Epithelial cell of prostate (primary cell): Measurements from ENCODE around the gene DPM1.

Source experiments
- DNase-seq: peaks from one replicate; pipeline ENCODE4 v3.0.0-alpha.2; 2011; ENCODE audit warnings: low read depth, low spot score
- H3K27ac ChIP-seq: fragments of 450-650 bp; 2 replicates; pipeline ENCODE4 v1.5.1; 2017; ENCODE audit warnings: mild to moderate bottlenecking

DPM1 gene

GRCh38 chr20:50932016-50932485, 26.3 kb downstream of the DPM1 start:
- H3K27ac ChIP-seq = peak overlapping the region; percentile 91
- no peak for DNase-seq

GRCh38 chr20:50931306-50932015, 26.9 kb downstream of the DPM1 start, which contains the start of gene ADNP:
ADNP (minus strand) TSS chr20:50931437; CDS start chr20:50903996, 27,441 bp downstream.
- peak within 1 kb of the TSS; percentile 91 for H3K27ac ChIP-seq
- peak; percentile 85 for DNase-seq

GRCh38 chr20:50930976-50931305, 27.4 kb downstream of the DPM1 start:
- no peak for DNase-seq
- H3K27ac ChIP-seq = peak overlapping the region; percentile 91

- peak overlapping the region; percentile 91 for H3K27ac ChIP-seq
- DNase-seq = no peak
These were observed 28.0 kb downstream of the DPM1 start for GRCh38 chr20:50930139-50930975.

GRCh38 chr20:50929299-50930138, 28.8 kb downstream of the DPM1 start:
- peak; percentile 88 for DNase-seq
- H3K27ac ChIP-seq = peak overlapping the region; percentile 91

GRCh38 chr20:50928469-50928868, 29.9 kb downstream of the DPM1 start:
- peak overlapping the region; percentile 91 for H3K27ac ChIP-seq
- no peak for DNase-seq

- no peak for DNase-seq
These were observed 31.8 kb downstream of the DPM1 start for GRCh38 chr20:50926530-50926929.

GRCh38 chr20:50924261-50924920, 33.9 kb downstream of the DPM1 start:
- DNase-seq = no peak
- H3K27ac ChIP-seq = no peak overlapping the region

More at GRCh38 chr20:50926530-50926929, 31.8 kb downstream of the DPM1 start:
- H3K27ac ChIP-seq = no peak overlapping the region

GRCh38 chr20:50921803-50922501, 36.4 kb downstream of the DPM1 start:
- DNase-seq = no peak
- peak overlapping the region; percentile 22 for H3K27ac ChIP-seq

GRCh38 chr20:50920997-50921396, 37.3 kb downstream of the DPM1 start:
- peak overlapping the region; percentile 6 for H3K27ac ChIP-seq

GRCh38 chr20:50919567-50919966, 38.8 kb downstream of the DPM1 start:
- H3K27ac ChIP-seq = no peak overlapping the region
- peak; percentile 72 for DNase-seq

More at GRCh38 chr20:50920997-50921396, 37.3 kb downstream of the DPM1 start:
- no peak for DNase-seq

GRCh38 chr20:50918403-50918802, 39.9 kb downstream of the DPM1 start:
- H3K27ac ChIP-seq = peak overlapping the region; percentile 48
- DNase-seq = no peak

GRCh38 chr20:50916934-50917333, 41.4 kb downstream of the DPM1 start:
- DNase-seq = no peak
- peak overlapping the region; percentile 48 for H3K27ac ChIP-seq

- DNase-seq = peak; percentile 33
- H3K27ac ChIP-seq = peak overlapping the region; percentile 48
These were observed 42.1 kb downstream of the DPM1 start for GRCh38 chr20:50916257-50916656.

GRCh38 chr20:50915424-50915823, 42.9 kb downstream of the DPM1 start:
- peak overlapping the region; percentile 48 for H3K27ac ChIP-seq
- no peak for DNase-seq

GRCh38 chr20:50913690-50914375, 44.5 kb downstream of the DPM1 start:
- peak overlapping the region; percentile 48 for H3K27ac ChIP-seq
- no peak for DNase-seq

- no peak overlapping the region for H3K27ac ChIP-seq
- no peak for DNase-seq
These were observed 46.6 kb downstream of the DPM1 start for GRCh38 chr20:50911716-50912115.

- no peak overlapping the region for H3K27ac ChIP-seq
These were observed 47.3 kb downstream of the DPM1 start for GRCh38 chr20:50911030-50911429.

GRCh38 chr20:50909413-50909812, 48.9 kb downstream of the DPM1 start:
- no peak overlapping the region for H3K27ac ChIP-seq
- DNase-seq = no peak

More at GRCh38 chr20:50911030-50911429, 47.3 kb downstream of the DPM1 start:
- no peak for DNase-seq
